IPS DF 4.7 (cell line): ENCODE measurements around the gene TBC1D1.

Experiments
- DNase-seq: peaks from one replicate; pipeline ENCODE4 v3.0.0-alpha.2; 2013; ENCODE audit warnings: low spot score; ENCODE audit errors: extremely low read depth

The TBC1D1 gene

GRCh38 chr4:38124961-38125360 is 234.1 kb downstream of the TBC1D1 start:
- DNase-seq, result no peak

- DNase-seq, result no peak
Observed at GRCh38 chr4:38125816-38126215, 234.9 kb downstream of the TBC1D1 start.

- no peak for DNase-seq
Observed at GRCh38 chr4:38128478-38129459, 237.9 kb downstream of the TBC1D1 start.

GRCh38 chr4:38129460-38130227 is 238.8 kb downstream of the TBC1D1 start:
- DNase-seq, result no peak

GRCh38 chr4:38130884-38131283 is 240.0 kb downstream of the TBC1D1 start:
- DNase-seq, result no peak

- no peak for DNase-seq
Observed at GRCh38 chr4:38131371-38132091, 240.6 kb downstream of the TBC1D1 start.

- no peak for DNase-seq
Observed at GRCh38 chr4:38132107-38132673, 241.3 kb downstream of the TBC1D1 start.

- DNase-seq, result no peak
Observed at GRCh38 chr4:38132843-38133662, 242.2 kb downstream of the TBC1D1 start.

- no peak for DNase-seq
Observed at GRCh38 chr4:38133711-38134480, 243.0 kb downstream of the TBC1D1 start.

GRCh38 chr4:38135201-38135600 is 244.3 kb downstream of the TBC1D1 start:
- DNase-seq, result no peak

GRCh38 chr4:38136604-38137003 is 245.7 kb downstream of the TBC1D1 start:
- DNase-seq, result no peak

GRCh38 chr4:38137080-38137479 is 246.2 kb downstream of the TBC1D1 start:
- no peak for DNase-seq

- DNase-seq, result no peak
Observed at GRCh38 chr4:38138363-38138762, 247.5 kb downstream of the TBC1D1 start.

- DNase-seq, result no peak
Observed at GRCh38 chr4:38139187-38139586, 248.3 kb downstream of the TBC1D1 start.

GRCh38 chr4:38140643-38141203 is 249.8 kb downstream of the TBC1D1 start:
- no peak for DNase-seq

GRCh38 chr4:38141808-38142500 is 251.1 kb downstream of the TBC1D1 start:
- no peak for DNase-seq

- DNase-seq, result no peak
Observed at GRCh38 chr4:38144031-38144430, 253.1 kb downstream of the TBC1D1 start.

- no peak for DNase-seq
Observed at GRCh38 chr4:38145033-38145678, 254.3 kb downstream of the TBC1D1 start.
